Motor neuron (in vitro differentiated cells): ENCODE data around the gene GRB7. TPM values are rescaled to one million over a fixed set of nuclear protein-coding genes. Genes with fewer than 3 reads are reported as not detected.

Experiments used
- ATAC-seq, 8 experiments: fragments of 200-7000 bp; cut with Tn5 transposase; replicated peaks in 6 of 8; 2 replicates each; pipeline ENCODE4 v1.8.0; 2021; ENCODE audit warnings: mild to moderate bottlenecking in 8 of 8, moderate library complexity in 8 of 8
- H3K27ac ChIP-seq, 2 donors: fragments of 250-450 bp; sonication (Bioruptor Pico); 2 replicates each; pipeline ENCODE4 v1.9.0; 2021; ENCODE audit warnings: antibody characterized with exemption in 2 of 2, mild to moderate bottlenecking in 2 of 2, moderate library complexity in 1 of 2
- H3K4me1 ChIP-seq, 2 donors: fragments of 250-450 bp; sonication (Bioruptor Pico); replicated peaks in 1 of 2; 2 replicates each; pipeline ENCODE4 v1.6.1; 2021; ENCODE audit warnings: antibody characterized with exemption in 2 of 2, mild to moderate bottlenecking in 2 of 2, moderate library complexity in 1 of 2
- H3K4me3 ChIP-seq, 5 donors: fragments of 250-450 bp; sonication (Bioruptor Pico); 2 replicates each; pipeline ENCODE4 v1.9.0; 2021; ENCODE audit warnings: antibody characterized with exemption in 5 of 5, mild to moderate bottlenecking in 5 of 5, moderate library complexity in 4 of 5
- WGBS, 10 experiments: fragments of 450-650 bp; shearing (Covaris generic); methylation state at CpG; one replicate each; pipeline ENCODE4 v1.0.0; 2022; 5-methylcytosine and 5-hydroxymethylcytosine counted together
- in situ Hi-C, 9 experiments: fragments of 400-800 bp; cut with MboI; loops; one replicate each; pipeline ENCODE4 v1.15.0; 2021; ENCODE audit warnings: low sequenced_read_pairs in 9 of 9, low pct_unique_long_range_greater_than_20kb in 2 of 9; ENCODE audit not compliant: unreplicated experiment in 9 of 9
- total RNA-seq, 8 experiments: library from RNA; unstranded; fragments of 300-600 nt; gene quantifications; 2 replicates each; pipeline versions ENCODE4 v1.2.3 to v1.2.4, GENCODE V29; 2022

GRB7 gene
- total RNA-seq, 8 experiments from 2014 or later: 0.83 to 2.6 (median 1.8) TPM; not detected in 3

DNA sequence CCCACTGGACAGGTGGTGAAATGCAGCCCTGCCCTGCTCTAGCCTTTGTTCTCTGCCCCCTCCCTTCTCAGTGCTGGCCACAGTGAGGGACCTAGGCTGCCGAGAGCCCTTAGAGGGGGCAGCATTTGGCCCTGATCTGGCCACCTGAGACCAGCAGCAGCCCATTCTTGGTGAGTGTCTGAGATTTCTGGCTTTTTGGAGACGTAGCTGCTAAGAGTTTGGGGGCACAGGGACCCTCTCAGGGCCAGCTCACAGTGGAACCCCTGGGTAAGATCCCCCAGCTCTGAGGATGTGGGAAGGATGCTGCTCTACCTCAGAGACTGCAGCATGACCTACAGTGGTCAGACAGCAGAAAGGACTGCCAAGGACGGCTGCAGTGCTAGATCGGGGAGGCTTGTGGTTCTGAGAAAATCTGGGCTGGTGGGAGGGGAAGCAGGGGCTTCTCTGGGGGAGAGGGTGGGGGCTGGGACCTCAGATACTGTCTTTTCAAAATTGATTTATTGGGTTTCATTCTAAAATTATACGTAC lies 13.3 kb downstream of the GRB7 start:
- in situ Hi-C loops: loop anchor here in 1 of 9 experiments (10.0 kb wide), 1 partner anchor 126 kb away; the partner anchor contains the start of gene PPP1R1B
- Histone ChIP-seq H3K27ac (no peak overlapping the region), H3K4me3 (no peak overlapping the region), H3K4me1 (peaks cover 0 to 3% of the 10 kb centered on the region in 2 donors)
- WGBS, 10 experiments: 0 to 90% (median 82%) methylated on average over 1 to 3 of the region's 5 CpGs; no CpG with 5 or more reads in 5 of the 10 experiments
- ATAC-seq: no peak

DNA sequence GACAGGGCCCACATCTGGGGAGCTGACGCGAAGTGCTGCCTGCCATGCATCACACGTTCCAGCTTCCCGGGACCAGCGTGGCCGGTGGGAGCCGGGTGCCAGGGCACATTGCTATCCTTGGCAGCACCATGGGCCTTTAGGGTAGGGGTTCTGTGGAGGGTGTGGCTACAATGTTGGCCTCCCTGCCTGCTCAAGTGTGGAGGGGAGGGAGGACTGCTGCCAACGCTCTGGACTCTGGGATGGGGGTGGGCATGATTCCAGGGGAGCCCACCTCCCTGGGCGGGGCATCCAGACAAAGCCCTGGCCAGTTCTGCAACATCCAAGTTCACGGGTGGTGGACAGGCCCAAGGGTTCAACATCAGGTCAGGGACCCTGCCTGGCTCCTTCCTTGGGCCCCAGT lies 13.9 kb downstream of the GRB7 start:
- ATAC-seq: no peak
- H3K4me1 ChIP-seq: peaks cover 0 to 3% of the 10 kb centered on the region in 2 donors
- WGBS, 10 experiments: 0 to 80% methylated on average over 1 to 3 of the region's 10 CpGs; no CpG with 5 or more reads in 8 of the 10 experiments
- H3K27ac ChIP-seq: no peak overlapping the region
- in situ Hi-C loops: loop anchor here in 1 of 9 experiments (10.0 kb wide), 1 partner anchor 127 kb away; the partner anchor contains the start of gene PPP1R1B
- H3K4me3 ChIP-seq: no peak overlapping the region

- H3K4me3 ChIP-seq: no peak overlapping the region
- 50 to 100% (median 75%) methylated on average over 2 to 5 of the region's 13 CpGs; no CpG with 5 or more reads in 2 of the 10 experiments for WGBS, 10 experiments
- in situ Hi-C loops: loop anchor here in 1 of 9 experiments (10.0 kb wide), 1 partner anchor 128 kb away; the partner anchor contains the start of gene PPP1R1B
- peaks cover 0 to 3% of the 10 kb centered on the region in 2 donors for H3K4me1 ChIP-seq
- ATAC-seq: no peak
- H3K27ac ChIP-seq: no peak overlapping the region
These were observed 14.6 kb downstream of the GRB7 start for GRCh38 chr17:39752241-39752881.

DNA sequence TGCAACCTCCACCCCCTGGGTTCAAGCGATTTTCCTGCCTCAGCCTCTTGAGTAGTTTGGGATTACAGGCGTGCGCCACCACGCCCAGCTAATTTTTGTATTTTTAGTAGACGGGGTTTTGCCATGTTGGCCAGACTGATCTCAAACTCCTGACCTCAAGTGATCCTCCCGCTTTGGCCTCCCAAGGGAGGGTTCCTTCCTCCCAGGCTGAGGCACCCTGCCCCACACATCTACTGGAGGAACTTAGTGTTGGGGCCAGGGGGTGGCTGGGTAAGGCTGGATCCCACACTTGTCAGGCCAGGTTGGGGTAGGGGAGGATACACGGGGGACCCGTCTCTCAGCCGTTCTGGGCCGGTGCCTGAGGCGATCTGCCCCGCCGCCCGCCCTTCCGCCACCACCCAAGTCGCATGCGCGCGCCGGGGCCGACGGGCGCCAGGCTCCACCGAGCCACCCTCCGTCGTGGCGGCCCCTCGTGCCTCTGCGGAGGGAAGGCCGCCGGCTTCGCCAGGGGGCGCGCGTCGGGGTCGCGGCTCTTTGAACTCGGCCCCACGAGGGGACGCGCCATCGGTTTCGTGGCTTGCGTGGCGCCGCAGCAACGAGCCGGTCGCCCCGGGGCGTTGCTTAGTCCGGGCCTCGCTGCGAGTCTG lies 15.9 kb downstream of the GRB7 start:
- peak overlapping the region in 1 of 2 donors; percentile 63 for H3K27ac ChIP-seq
- H3K4me3 ChIP-seq: peak overlapping the region; percentile 38 to 51 (median 50)
- 0 to 100% (median 63%) methylated on average over 1 to 6 of the region's 55 CpGs; no CpG with 5 or more reads in 3 of the 10 experiments for WGBS, 10 experiments
- peaks cover 0 to 3% of the 10 kb centered on the region in 2 donors for H3K4me1 ChIP-seq
- in situ Hi-C loops: loop anchor here in 1 of 9 experiments (10.0 kb wide), 1 partner anchor 129 kb away; the partner anchor contains the start of gene PPP1R1B
- ATAC-seq: peak in 6 of 8 experiments; percentile 23 to 43 (median 36)

- peak overlapping the region in 1 of 2 donors; percentile 63 for H3K27ac ChIP-seq
- H3K4me3 ChIP-seq: peak overlapping the region; percentile 38 to 51 (median 50)
- in situ Hi-C loops: loop anchor here in 1 of 9 experiments (10.0 kb wide), 1 partner anchor 130 kb away; the partner anchor contains the start of gene PPP1R1B
- peaks cover 0 to 3% of the 10 kb centered on the region in 2 donors for H3K4me1 ChIP-seq
- peak; percentile 86 to 95 (median 90) for ATAC-seq
- no CpG with 5 or more reads among the region's 91 CpGs for WGBS, 10 experiments
These were observed 16.6 kb downstream of the GRB7 start for GRCh38 chr17:39754161-39754957.

DNA sequence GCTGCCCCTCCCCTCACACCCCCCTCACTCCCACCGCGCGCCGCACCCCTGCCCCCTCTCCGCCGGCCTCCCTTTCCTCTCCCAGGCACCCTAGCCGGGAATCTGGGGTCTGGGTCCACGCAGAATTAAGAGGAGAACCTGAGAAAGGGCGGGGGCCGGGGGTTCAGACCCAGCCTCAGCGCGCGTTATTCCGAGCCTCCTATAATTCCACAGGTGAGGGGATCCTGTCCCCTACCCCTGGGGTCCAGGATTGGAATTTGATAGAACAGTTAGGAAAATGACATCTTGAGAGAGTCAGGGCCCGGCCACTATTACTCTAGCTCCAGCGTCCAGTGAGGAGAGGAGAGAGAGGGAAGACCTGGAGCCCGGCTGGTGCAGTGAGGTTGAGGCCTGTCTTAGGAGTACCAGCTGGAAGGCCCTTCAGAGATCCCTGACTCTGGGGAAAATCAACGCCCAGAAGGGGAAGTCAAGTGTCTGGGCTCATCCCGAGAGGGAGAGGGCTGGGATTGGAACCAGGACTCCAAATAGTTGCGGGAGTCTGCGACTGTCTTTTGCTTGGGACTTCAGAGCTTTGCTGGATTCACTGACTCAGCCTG lies 17.3 kb downstream of the GRB7 start:
- peak in 2 of 8 experiments; percentile 4 to 11 for ATAC-seq
- in situ Hi-C loops: loop anchor here in 1 of 9 experiments (10.0 kb wide), 1 partner anchor 130 kb away; the partner anchor contains the start of gene PPP1R1B
- 36 to 86% (median 53%) methylated on average over 2 to 5 of the region's 21 CpGs; no CpG with 5 or more reads in 5 of the 10 experiments for WGBS, 10 experiments
- H3K4me3 ChIP-seq: peak overlapping the region; percentile 38 to 51 (median 50)
- peaks cover 0 to 3% of the 10 kb centered on the region in 2 donors for H3K4me1 ChIP-seq
- H3K27ac ChIP-seq: no peak overlapping the region

DNA sequence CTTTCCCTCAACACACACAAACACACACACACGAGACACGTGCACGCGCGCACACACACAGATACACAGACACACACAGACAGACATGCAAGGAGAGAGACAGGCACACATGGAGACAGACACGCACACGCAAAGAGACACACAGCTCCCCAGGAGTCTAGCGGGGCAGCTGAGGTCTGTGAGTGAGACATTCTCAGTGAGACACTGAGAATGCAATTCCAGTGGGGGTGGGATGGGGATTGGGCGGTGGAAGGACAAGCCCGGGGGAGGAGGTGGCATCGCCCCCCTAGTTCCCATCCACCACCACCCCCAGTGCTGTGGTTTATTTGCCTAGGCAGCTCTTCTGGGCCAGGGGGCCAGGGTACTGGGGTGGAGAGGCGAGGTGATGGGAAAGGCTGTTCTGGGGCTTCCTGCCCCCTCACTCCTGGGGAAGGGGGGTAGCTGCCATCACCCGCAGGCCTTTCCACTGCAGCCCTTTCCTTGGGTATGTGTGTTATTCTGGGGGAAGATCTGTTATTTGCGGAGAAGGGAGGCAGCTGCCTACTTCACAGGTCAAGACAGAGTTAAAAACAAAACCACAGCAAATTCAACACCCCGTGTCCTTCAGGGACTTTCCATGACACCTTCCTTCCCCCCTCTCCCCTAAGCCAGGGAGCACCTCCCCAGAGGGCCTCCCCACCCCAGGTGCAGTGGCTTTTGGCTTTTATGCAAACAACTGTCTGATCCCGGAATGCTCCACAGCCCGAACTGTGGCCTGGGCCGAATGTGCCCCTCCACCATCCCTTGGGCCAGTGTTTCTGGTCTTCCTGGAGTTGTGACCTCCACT lies 18.0 kb downstream of the GRB7 start:
- in situ Hi-C loops: loop anchor here in 1 of 9 experiments (10.0 kb wide), 1 partner anchor 131 kb away; the partner anchor contains the start of gene PPP1R1B
- no peak overlapping the region for H3K4me3 ChIP-seq
- 63 to 100% (median 78%) methylated on average over 1 to 7 of the region's 18 CpGs; no CpG with 5 or more reads in 4 of the 10 experiments for WGBS, 10 experiments
- no peak for ATAC-seq
- peaks cover 0 to 3% of the 10 kb centered on the region in 2 donors for H3K4me1 ChIP-seq
- H3K27ac ChIP-seq: no peak overlapping the region

- Histone ChIP-seq H3K4me3 (no peak overlapping the region), H3K27ac (no peak overlapping the region), H3K4me1 (peaks cover 0 to 3% of the 10 kb centered on the region in 2 donors)
- no peak for ATAC-seq
- 0 to 100% (median 89%) methylated on average over 1 to 4 of the region's 7 CpGs; no CpG with 5 or more reads in 4 of the 10 experiments for WGBS, 10 experiments
- in situ Hi-C loops: loop anchor here in 1 of 9 experiments (10.0 kb wide), 1 partner anchor 132 kb away; the partner anchor contains the start of gene PPP1R1B
These were observed 18.8 kb downstream of the GRB7 start for GRCh38 chr17:39756380-39757079.

GRCh38 chr17:39757176-39757662 lies 19.5 kb downstream of the GRB7 start:
- WGBS, 10 experiments: 33 to 85% (median 75%) methylated on average over 1 to 4 of the region's 4 CpGs; no CpG with 5 or more reads in 2 of the 10 experiments
- ATAC-seq: no peak
- Histone ChIP-seq H3K4me1 (peaks cover 0 to 3% of the 10 kb centered on the region in 2 donors), H3K27ac (no peak overlapping the region), H3K4me3 (no peak overlapping the region)
- in situ Hi-C loops: loop anchor here in 1 of 9 experiments (10.0 kb wide), 1 partner anchor 132 kb away; the partner anchor contains the start of gene PPP1R1B

- 0 to 100% (median 67%) methylated on average over 1 to 9 of the region's 12 CpGs for WGBS, 10 experiments
- peak in 1 of 8 experiments; percentile 3 for ATAC-seq
- in situ Hi-C loops: loop anchor here in 1 of 9 experiments (10.0 kb wide), 1 partner anchor 133 kb away; the partner anchor contains the start of gene PPP1R1B
These were observed 20.5 kb downstream of the GRB7 start for GRCh38 chr17:39757931-39758873.

More at GRCh38 chr17:39757931-39758873, 20.5 kb downstream of the GRB7 start:
- no peak overlapping the region for H3K4me3 ChIP-seq
- H3K27ac ChIP-seq: no peak overlapping the region
- H3K4me1 ChIP-seq: peaks cover 0 to 3% of the 10 kb centered on the region in 2 donors
